DOHH2 (cell line): ENCODE results near the gene PRCD.

ENCODE experiments used
- EZH2phosphoT487 ChIP-seq: fragments of 200-600 bp; sonication (generic); IDR thresholded peaks from 2 replicates; pipeline ENCODE4 v1.6.1; 2017; ENCODE audit warnings: borderline replicate concordance, mild to moderate bottlenecking, antibody characterized with exemption, low read length, moderate library complexity, mixed read lengths
- TF ChIP-seq, protein P1 (sequence below): fragments of 200-600 bp; sonication (generic); IDR thresholded peaks from one replicate; pipeline ENCODE4 v1.5.1; 2014; ENCODE audit warnings: antibody characterized with exemption, mild to moderate bottlenecking, low read depth, low read length; ENCODE audit not compliant: poor library complexity, severe bottlenecking

DNA sequence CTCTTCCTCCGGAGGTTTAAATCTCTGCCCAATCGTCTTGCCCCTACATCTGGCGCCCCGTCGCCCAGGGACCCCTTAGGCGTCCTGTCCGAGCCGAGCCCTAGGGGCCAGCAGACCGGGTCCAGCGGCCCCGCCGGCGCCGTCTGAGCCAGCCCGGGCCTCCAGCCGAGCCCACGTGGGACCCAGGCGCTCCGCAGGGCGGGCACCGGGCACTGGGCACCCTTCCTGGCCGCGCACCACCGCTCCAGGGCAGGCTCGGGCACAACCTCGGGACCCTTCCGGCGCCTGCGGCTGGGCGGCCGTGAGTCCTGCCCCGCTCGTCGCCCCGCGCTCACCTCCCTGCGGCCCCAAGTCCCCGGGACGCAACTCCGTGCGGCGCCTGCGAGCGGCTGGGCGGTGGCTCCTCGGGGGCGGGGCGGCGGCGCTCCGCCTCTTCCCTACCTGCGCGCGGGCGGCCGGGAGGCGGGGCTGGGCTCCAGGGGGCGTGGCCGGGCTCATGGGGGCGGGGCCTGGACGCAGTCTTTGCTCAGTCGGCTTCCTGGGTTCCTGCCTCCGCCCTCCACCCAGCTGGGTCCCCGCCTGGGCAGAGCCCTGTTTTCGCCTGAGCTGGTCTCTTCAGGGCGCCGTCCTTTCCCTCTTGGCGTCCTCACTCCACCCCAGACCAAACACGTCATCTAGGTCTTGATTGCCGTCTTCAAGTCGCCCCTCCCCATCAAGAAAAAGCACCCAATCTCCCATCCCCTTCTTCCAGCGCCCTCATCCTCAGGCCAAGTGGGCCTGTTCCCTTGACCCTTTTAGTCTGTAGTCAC, 38.6 kb upstream of the PRCD start, which contains the start of gene RHBDF2:
- TF ChIP-seq EZH2phosphoT487, result no peak
- TF ChIP-seq, protein P1, sequence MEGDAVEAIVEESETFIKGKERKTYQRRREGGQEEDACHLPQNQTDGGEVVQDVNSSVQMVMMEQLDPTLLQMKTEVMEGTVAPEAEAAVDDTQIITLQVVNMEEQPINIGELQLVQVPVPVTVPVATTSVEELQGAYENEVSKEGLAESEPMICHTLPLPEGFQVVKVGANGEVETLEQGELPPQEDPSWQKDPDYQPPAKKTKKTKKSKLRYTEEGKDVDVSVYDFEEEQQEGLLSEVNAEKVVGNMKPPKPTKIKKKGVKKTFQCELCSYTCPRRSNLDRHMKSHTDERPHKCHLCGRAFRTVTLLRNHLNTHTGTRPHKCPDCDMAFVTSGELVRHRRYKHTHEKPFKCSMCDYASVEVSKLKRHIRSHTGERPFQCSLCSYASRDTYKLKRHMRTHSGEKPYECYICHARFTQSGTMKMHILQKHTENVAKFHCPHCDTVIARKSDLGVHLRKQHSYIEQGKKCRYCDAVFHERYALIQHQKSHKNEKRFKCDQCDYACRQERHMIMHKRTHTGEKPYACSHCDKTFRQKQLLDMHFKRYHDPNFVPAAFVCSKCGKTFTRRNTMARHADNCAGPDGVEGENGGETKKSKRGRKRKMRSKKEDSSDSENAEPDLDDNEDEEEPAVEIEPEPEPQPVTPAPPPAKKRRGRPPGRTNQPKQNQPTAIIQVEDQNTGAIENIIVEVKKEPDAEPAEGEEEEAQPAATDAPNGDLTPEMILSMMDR, result no peak
